GM18499 (cell line): Measurements from ENCODE around the gene SLC27A5.
"Not testable (repeated sequence)": the region's sequence is repeated elsewhere in the genome, so short reads cannot be mapped to it uniquely, and the experiment has no call there.

Experiments used
- ATAC-seq: cut with Tn5 transposase; IDR thresholded peaks from one replicate; pipeline ENCODE4 v1.9.1; 2021; ENCODE audit warnings: moderate number of reproducible peaks; ENCODE audit not compliant: insufficient read depth, unreplicated experiment

The SLC27A5 gene

DNA sequence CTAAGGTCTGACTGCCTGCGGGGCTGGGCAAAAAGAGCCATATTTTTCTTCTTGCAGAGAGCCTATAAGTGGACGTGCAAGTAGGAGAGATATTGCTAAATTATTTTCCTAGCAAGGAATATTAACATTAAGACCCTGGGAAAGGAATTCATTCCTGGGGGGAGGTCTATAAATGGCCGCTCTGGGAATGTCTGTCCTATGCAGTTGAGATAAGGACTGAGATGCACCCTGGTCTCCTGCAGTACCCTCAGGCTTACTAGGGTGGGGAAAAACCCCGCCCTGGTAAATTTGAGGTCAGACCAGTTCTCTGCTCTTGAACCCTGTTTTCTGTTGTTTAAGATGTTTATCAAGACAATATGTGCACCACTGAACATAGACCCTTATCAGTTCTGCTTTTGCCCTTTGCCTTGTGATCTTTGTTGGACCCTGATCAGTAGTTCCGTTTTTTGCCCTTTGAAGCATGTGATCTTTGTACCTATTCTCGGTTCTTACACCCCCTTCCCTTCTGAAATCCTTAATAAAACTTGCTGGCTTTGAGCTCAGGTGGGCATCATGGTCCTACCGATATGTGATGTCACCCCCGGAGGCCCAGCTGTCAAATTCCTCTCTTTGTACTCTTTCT is 4.1 kb downstream of the SLC27A5 start:
- ATAC-seq: not testable (repeated sequence)

DNA sequence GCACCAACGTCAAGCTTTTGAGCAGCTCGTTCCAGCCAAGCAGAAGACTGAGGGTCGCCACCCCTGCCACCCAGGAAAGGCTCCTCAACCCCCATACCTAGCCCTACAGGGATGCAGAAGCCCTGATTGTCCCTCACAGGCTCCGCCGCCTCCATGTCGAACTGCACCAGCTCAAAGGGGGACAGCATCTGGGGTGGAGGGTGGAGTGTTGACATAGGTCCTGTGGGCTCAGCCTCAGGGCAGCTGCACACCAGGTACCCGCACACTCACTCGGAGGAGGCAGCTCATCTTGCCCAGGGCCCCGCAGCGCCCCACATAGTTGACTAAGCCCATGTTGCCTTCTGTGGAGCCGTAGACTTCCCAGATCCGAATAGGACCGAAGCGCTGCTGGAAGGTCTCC is 11.6 kb downstream of the SLC27A5 start:
- ATAC-seq: no peak

DNA sequence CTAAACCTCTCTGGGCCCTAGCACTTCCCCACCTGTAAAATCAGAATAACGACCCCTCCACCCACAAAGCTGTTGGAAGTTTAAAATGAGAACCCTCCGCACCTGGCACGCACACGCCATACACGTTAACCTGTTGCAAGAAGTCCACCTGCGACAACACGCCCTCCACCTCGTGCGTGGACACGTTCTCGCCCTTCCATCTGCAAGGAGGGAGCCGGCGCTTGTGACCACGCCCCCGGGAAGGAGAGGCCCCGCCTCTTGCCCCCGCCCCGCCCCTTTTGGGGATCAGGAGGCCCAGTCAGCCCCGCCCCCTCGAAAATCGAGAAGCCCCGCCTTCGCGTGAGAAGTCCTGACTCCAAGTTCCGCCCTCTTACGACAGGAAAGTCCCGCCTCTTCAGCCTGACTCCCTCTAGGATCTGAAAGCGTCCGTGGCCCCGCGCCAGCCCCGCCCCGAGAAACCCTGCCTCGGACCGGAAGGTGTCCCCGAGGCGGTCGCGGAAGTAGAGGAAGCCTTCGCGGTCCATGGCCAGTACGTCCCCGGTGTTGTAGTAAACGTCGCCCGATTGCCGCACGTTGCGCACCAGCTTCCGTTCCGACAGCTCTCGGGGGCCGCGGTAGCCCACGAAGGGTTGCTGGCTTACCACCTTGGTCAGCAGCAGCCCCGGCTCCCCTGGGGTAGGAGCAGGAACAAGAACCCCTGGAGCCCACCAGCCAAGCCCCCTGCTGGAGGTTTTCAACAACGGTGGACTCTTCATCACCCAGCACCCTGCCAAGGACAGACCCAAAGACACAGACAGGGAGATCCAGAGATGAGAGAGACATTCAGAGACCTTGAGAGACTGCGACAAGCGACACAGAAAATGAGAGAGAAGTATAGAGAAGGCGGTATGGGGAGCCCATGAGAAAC is 12.5 kb downstream of the SLC27A5 start:
- peak; percentile 66 for ATAC-seq

DNA sequence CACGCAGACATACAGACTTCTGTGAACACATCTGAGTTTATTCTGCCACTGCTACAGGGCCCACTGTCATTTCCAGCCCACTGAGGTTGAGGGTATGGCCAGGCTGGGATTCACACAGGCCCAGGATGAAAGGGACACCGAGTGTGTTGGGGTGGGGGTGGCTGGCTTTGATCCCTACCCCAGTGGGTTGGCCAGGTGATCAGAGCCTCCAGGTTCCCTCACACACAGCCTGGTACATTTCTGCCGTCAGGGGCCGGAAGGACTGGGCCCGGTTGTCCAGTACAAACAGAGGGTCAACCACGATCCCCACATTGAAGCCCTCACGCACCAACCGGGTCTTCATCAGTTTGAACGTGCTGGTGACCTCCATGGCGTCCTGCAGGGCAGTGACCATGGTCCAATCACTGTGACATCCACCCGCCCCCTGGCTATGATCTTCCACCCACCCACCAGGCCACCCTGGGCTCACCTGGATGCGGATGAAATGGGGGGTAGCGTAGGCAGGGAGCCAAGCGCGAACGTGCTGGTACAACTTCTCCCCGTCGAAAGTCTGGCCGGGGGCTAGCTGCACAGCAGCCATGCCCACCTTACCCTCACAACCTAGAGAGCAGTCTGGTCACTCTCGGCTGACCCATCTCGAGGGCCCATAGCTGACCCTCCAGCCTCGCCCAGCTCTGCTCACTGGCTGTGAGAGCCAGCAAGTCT is 13.3 kb downstream of the SLC27A5 start:
- ATAC-seq: no peak

GRCh38 chr19:58497634-58498170 is 14.1 kb downstream of the SLC27A5 start:
- ATAC-seq: no peak

DNA sequence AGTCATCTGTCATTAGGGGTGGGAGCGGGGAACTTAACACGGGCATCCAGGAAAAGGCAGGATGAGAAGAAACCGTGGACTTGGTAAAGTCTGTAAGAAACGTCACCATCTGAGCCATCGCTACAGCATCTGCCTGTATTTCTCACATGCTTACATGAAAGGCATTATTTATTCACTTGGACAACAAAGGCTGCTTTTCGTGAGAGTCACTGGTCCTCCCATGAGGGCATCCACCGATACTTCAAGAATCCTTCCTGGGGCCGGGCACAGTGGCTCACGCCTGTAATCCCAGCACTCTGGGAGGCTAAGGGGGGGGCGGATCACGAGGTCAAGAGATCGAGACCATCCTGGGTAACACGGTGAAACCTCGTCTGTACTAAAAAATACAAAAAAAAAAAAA is 19.5 kb downstream of the SLC27A5 start:
- no peak for ATAC-seq

GRCh38 chr19:58491393-58491792 is 20.4 kb downstream of the SLC27A5 start:
- ATAC-seq: no peak

DNA sequence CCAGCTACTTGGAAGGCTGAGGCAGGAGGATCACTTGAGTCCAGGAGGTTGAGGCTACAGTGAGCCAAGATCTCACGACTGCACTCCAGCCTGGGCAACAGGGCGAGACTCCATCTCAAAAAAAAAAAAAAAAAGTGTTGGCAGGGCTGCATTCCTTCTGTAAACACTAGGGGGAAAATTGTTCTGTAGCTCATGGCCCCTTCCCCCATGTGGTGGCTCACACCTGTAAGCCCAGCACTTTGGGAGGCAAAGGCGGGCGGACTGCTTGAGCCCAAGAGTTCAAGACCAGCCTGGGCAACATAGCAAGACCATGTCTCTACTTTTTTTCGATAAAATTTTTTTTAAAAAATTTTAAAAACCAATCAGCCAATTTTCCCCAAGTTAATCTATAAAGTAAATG is 27.4 kb downstream of the SLC27A5 start:
- ATAC-seq: not testable (repeated sequence)

DNA sequence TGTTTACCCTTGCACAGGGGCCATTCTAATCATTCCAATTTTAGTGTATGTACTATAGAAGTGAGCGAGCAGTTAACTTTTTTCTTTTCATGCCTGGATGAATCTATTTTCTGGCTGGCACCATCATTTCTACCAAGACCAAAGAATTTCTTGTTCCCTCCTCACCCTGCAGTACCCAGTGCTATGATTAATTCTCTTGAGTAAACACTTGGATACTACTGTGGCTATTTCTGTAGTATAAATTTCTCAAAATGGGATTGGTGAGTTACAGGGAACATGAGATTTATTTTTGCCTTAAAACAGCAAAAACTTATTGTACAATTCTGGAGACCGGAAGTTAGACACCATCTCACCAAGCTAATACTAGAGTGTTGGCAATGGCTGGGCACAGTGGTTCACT is 28.0 kb downstream of the SLC27A5 start:
- ATAC-seq: no peak

- no peak for ATAC-seq
Measured at GRCh38 chr19:58482372-58482771, 29.4 kb downstream of the SLC27A5 start.

GRCh38 chr19:58480831-58481230 is 31.0 kb downstream of the SLC27A5 start:
- no peak for ATAC-seq

DNA sequence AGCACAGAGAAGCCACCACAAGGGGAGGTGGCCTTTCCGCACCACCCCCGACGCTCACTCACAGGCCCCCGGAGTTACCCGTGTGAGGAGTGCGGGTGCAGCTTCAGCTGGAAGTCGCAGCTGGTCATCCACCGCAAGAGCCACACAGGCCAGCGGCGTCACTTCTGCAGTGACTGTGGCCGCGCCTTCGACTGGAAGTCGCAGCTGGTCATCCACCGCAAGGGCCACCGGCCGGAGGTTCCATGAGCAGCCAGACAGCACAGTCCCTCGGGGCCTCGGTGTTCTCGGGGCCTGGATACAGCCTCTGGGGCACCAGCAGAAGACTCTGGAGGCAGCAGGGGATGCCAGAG is 31.3 kb downstream of the SLC27A5 start:
- no peak for ATAC-seq

- no peak for ATAC-seq
Measured at GRCh38 chr19:58479736-58480480, 31.9 kb downstream of the SLC27A5 start.

- ATAC-seq: no peak
Measured at GRCh38 chr19:58479303-58479702, 32.5 kb downstream of the SLC27A5 start.

GRCh38 chr19:58477871-58478270 is 33.9 kb downstream of the SLC27A5 start:
- no peak for ATAC-seq

DNA sequence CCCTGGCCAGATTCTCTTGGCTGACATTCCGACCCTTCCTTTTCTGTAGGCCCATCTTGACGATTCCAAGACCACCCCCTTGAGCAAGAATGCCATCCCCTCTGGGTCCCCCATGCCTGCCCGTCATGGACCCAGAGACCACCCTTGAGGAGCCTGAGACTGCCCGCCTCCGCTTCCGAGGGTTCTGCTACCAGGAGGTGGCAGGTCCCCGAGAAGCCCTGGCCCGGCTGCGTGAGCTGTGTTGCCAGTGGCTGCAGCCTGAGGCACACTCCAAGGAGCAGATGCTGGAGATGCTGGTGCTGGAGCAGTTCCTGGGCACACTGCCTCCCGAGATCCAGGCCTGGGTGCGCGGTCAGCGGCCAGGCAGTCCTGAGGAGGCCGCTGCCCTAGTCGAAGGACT is 34.7 kb downstream of the SLC27A5 start:
- ATAC-seq: no peak

GRCh38 chr19:58476498-58477015 is 35.2 kb downstream of the SLC27A5 start:
- no peak for ATAC-seq

GRCh38 chr19:58475714-58476497 is 35.9 kb downstream of the SLC27A5 start, which contains the start of gene ZNF446:
Gene ZNF446, plus strand, starts transcription at chr19:58476352. Its CDS starts 867 bp downstream, at chr19:58477219.
- ATAC-seq: peak; percentile 55
